ENCODE data around the gene MYH10.

The MYH10 gene

GRCh38 chr17:8466456-8466855, 164.1 kb downstream of the MYH10 start:
- no peak for ATAC-seq
- TF ChIP-seq, protein P1, sequence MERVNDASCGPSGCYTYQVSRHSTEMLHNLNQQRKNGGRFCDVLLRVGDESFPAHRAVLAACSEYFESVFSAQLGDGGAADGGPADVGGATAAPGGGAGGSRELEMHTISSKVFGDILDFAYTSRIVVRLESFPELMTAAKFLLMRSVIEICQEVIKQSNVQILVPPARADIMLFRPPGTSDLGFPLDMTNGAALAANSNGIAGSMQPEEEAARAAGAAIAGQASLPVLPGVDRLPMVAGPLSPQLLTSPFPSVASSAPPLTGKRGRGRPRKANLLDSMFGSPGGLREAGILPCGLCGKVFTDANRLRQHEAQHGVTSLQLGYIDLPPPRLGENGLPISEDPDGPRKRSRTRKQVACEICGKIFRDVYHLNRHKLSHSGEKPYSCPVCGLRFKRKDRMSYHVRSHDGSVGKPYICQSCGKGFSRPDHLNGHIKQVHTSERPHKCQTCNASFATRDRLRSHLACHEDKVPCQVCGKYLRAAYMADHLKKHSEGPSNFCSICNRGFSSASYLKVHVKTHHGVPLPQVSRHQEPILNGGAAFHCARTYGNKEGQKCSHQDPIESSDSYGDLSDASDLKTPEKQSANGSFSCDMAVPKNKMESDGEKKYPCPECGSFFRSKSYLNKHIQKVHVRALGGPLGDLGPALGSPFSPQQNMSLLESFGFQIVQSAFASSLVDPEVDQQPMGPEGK (CRISPR knock-in tag; IDR thresholded peaks at IDR 0.05; ENCODE audit: borderline replicate concordance): no peak
- TF ChIP-seq ZFP3 (CRISPR knock-in tag; IDR thresholded peaks at IDR 0.05): no peak
- TF ChIP-seq ISL1 (CRISPR knock-in tag; IDR thresholded peaks at IDR 0.05): no peak
- no peak for TF ChIP-seq ZNF70 (CRISPR knock-in tag; IDR thresholded peaks at IDR 0.05)
- no peak for TF ChIP-seq TOX (CRISPR knock-in tag; IDR thresholded peaks at IDR 0.05; ENCODE audit: borderline replicate concordance)
- no peak for TF ChIP-seq CSRNP3 (CRISPR knock-in tag; IDR thresholded peaks at IDR 0.05)
- no peak for TF ChIP-seq ARNTL (CRISPR knock-in tag; IDR thresholded peaks at IDR 0.05; ENCODE audit: borderline replicate concordance, low read depth)
- no peak for TF ChIP-seq ZNF565 (CRISPR knock-in tag; conservative IDR thresholded peaks at IDR 0.05; ENCODE audit: low read depth)
- TF ChIP-seq TSHZ2 (CRISPR knock-in tag; IDR thresholded peaks at IDR 0.05): no peak
- no peak for TF ChIP-seq CSDC2 (CRISPR knock-in tag; IDR thresholded peaks at IDR 0.05)
- no peak for TF ChIP-seq SNAI2 (CRISPR knock-in tag; IDR thresholded peaks at IDR 0.05)
- TF ChIP-seq TCF4 (CRISPR knock-in tag; IDR thresholded peaks at IDR 0.05; ENCODE audit: borderline replicate concordance): no peak
- no peak for TF ChIP-seq OSR1 (CRISPR knock-in tag; IDR thresholded peaks at IDR 0.05)
- TF ChIP-seq ZC3H10 (CRISPR knock-in tag; IDR thresholded peaks at IDR 0.05): no peak
- TF ChIP-seq BACH2 (CRISPR knock-in tag; IDR thresholded peaks at IDR 0.05; ENCODE audit: borderline replicate concordance): no peak
- TF ChIP-seq, protein P2, sequence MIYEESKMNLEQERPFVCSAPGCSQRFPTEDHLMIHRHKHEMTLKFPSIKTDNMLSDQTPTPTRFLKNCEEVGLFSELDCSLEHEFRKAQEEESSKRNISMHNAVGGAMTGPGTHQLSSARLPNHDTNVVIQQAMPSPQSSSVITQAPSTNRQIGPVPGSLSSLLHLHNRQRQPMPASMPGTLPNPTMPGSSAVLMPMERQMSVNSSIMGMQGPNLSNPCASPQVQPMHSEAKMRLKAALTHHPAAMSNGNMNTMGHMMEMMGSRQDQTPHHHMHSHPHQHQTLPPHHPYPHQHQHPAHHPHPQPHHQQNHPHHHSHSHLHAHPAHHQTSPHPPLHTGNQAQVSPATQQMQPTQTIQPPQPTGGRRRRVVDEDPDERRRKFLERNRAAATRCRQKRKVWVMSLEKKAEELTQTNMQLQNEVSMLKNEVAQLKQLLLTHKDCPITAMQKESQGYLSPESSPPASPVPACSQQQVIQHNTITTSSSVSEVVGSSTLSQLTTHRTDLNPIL (CRISPR knock-in tag; IDR thresholded peaks at IDR 0.05; ENCODE audit: low read depth): no peak
- TF ChIP-seq ZNF8 (CRISPR knock-in tag; IDR thresholded peaks at IDR 0.05): no peak
- TF ChIP-seq RARB (CRISPR knock-in tag; IDR thresholded peaks at IDR 0.05): no peak
- no peak for TF ChIP-seq PPARA (CRISPR knock-in tag; IDR thresholded peaks at IDR 0.05; ENCODE audit: borderline replicate concordance)
- no peak for TF ChIP-seq POU6F1 (CRISPR knock-in tag; IDR thresholded peaks at IDR 0.05; ENCODE audit: borderline replicate concordance, low read depth)

DNA sequence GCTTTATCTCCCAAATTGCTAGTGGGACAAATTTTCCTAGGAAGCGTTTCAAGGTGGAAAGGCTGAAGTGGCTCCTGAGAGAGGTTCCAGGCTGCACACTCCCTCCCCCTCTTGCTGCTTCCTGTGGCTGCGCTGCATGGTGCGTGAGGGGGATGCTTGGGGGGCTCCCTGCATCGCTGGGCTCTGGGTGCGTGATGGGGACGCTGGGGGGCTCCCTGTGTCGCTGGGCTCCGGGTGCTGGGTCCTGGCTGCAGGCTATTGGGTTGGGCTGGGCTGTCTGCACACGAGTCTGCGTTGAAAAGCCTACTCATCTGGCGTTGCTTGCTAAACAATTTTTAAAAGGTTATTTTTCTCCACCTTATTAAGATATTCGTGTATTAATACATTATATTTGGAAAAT, 164.8 kb downstream of the MYH10 start:
- ATAC-seq: no peak
- TF ChIP-seq ZNF565 (CRISPR knock-in tag; conservative IDR thresholded peaks at IDR 0.05; ENCODE audit: low read depth): no peak
- no peak for TF ChIP-seq CSRNP3 (CRISPR knock-in tag; IDR thresholded peaks at IDR 0.05)
- TF ChIP-seq CSDC2 (CRISPR knock-in tag; IDR thresholded peaks at IDR 0.05): no peak
- TF ChIP-seq, protein P2 (CRISPR knock-in tag; IDR thresholded peaks at IDR 0.05; ENCODE audit: low read depth): no peak
- TF ChIP-seq ARNTL (CRISPR knock-in tag; IDR thresholded peaks at IDR 0.05; ENCODE audit: borderline replicate concordance, low read depth): no peak
- no peak for TF ChIP-seq ZNF8 (CRISPR knock-in tag; IDR thresholded peaks at IDR 0.05)
- TF ChIP-seq, protein P1 (CRISPR knock-in tag; IDR thresholded peaks at IDR 0.05; ENCODE audit: borderline replicate concordance): no peak
- no peak for TF ChIP-seq RARB (CRISPR knock-in tag; IDR thresholded peaks at IDR 0.05)
- no peak for TF ChIP-seq OSR1 (CRISPR knock-in tag; IDR thresholded peaks at IDR 0.05)
- no peak for TF ChIP-seq TOX (CRISPR knock-in tag; IDR thresholded peaks at IDR 0.05; ENCODE audit: borderline replicate concordance)
- TF ChIP-seq PPARA (CRISPR knock-in tag; IDR thresholded peaks at IDR 0.05; ENCODE audit: borderline replicate concordance): no peak
- no peak for TF ChIP-seq ZFP3 (CRISPR knock-in tag; IDR thresholded peaks at IDR 0.05)
- TF ChIP-seq ZC3H10 (CRISPR knock-in tag; IDR thresholded peaks at IDR 0.05): no peak
- no peak for TF ChIP-seq TSHZ2 (CRISPR knock-in tag; IDR thresholded peaks at IDR 0.05)
- no peak for TF ChIP-seq GLIS3 (CRISPR knock-in tag; IDR thresholded peaks at IDR 0.05)
